Ovary (tissue), 3 donors: ENCODE results near the gene ETV3L.

Source experiments
- CTCF ChIP-seq, 3 donors: fragments of 450-650 bp in 2 of 3; fragments of 200-600 bp in 1 of 3; IDR thresholded peaks; one replicate each; pipeline versions ENCODE4 v1.5.1 to v1.8.0; 2016 to 2022; ENCODE audit warnings: antibody characterized with exemption in 3 of 3, mild to moderate bottlenecking in 1 of 3
- EP300 ChIP-seq: sonication (generic); formaldehyde crosslinking; IDR thresholded peaks from one replicate; pipeline ENCODE4 v1.6.1; 2017; ENCODE audit warnings: antibody characterized with exemption
- POLR2A ChIP-seq: fragments of 450-650 bp; IDR thresholded peaks from one replicate; pipeline ENCODE4 v1.6.1; 2017; ENCODE audit warnings: antibody characterized with exemption, mild to moderate bottlenecking, moderate library complexity
- donor health status: DM: no; HTN: no; CAD: no.

- no peak for TF ChIP-seq CTCF (IDR thresholded peaks at IDR 0.05)
- no peak for TF ChIP-seq EP300
- no peak for TF ChIP-seq POLR2A
These were observed 38.0 kb upstream of the ETV3L start for GRCh38 chr1:157137408-157138219.
